Trophoblast cell (in vitro differentiated cells and primary cell): ENCODE measurements around the gene SLX1A.
"Not testable (repeated sequence)": the region's sequence is repeated elsewhere in the genome, so short reads cannot be mapped to it uniquely, and the experiment has no call there.

Experiments
- DNase-seq, 2 donors: peaks; one replicate each; pipeline ENCODE4 v3.0.0-alpha.2; 2016
- H2AFZ ChIP-seq: 2 replicates; pipeline ENCODE4 v1.6.1; 2013; ENCODE audit warnings: low read length, moderate library complexity, mild to moderate bottlenecking; ENCODE audit not compliant: insufficient read depth, poor library complexity
- H2AK5ac ChIP-seq: 2 replicates; pipeline ENCODE4 v1.6.1; 2013; ENCODE audit warnings: mild to moderate bottlenecking, low read length
- H2BK120ac ChIP-seq: 2 replicates; pipeline ENCODE4 v1.6.1; 2013; ENCODE audit warnings: low read length, mild to moderate bottlenecking, moderate library complexity; ENCODE audit not compliant: insufficient read depth, poor library complexity
- H2BK12ac ChIP-seq: 2 replicates; pipeline ENCODE4 v1.6.1; 2013; ENCODE audit warnings: mild to moderate bottlenecking, low read length, moderate library complexity
- H2BK5ac ChIP-seq: 2 replicates; pipeline ENCODE4 v1.6.1; 2013; ENCODE audit warnings: low read length, low read depth, moderate library complexity, mild to moderate bottlenecking; ENCODE audit not compliant: poor library complexity
- H3K14ac ChIP-seq: 2 replicates; pipeline ENCODE4 v1.6.1; 2013; ENCODE audit warnings: mild to moderate bottlenecking, low read length
- H3K18ac ChIP-seq: 2 replicates; pipeline ENCODE4 v1.6.1; 2013; ENCODE audit warnings: mild to moderate bottlenecking, low read length
- H3K23ac ChIP-seq: 2 replicates; pipeline ENCODE4 v1.6.1; 2013; ENCODE audit warnings: low read length
- H3K27ac ChIP-seq: 2 replicates; pipeline ENCODE4 v1.5.1; 2013; ENCODE audit warnings: low read depth, mild to moderate bottlenecking, inconsistent platforms, low read length, moderate library complexity
- H3K27me3 ChIP-seq: 2 replicates; pipeline ENCODE4 v1.6.1; 2013; ENCODE audit warnings: inconsistent platforms, mild to moderate bottlenecking, low read length, moderate library complexity; ENCODE audit not compliant: insufficient read depth
- H3K36me3 ChIP-seq, 2 experiments: 1 replicate in 1 of 2; 2 replicates in 1 of 2; pipeline ENCODE4 v1.6.1; 2013; ENCODE audit warnings: low read length in 2 of 2, mild to moderate bottlenecking in 2 of 2, moderate library complexity in 1 of 2; ENCODE audit not compliant: insufficient read depth in 2 of 2, control insufficient read depth in 1 of 2
- H3K4ac ChIP-seq: 2 replicates; pipeline ENCODE4 v1.6.1; 2013; ENCODE audit warnings: low read depth, mild to moderate bottlenecking, low read length, moderate library complexity
- H3K4me1 ChIP-seq, 2 experiments: 1 replicate in 1 of 2; 2 replicates in 1 of 2; pipeline ENCODE4 v1.6.1; 2013; ENCODE audit warnings: low read length in 2 of 2, mild to moderate bottlenecking in 2 of 2, moderate library complexity in 1 of 2; ENCODE audit not compliant: insufficient read depth in 2 of 2, control insufficient read depth in 1 of 2
- H3K4me2 ChIP-seq: 2 replicates; pipeline ENCODE4 v1.6.1; 2013; ENCODE audit warnings: inconsistent platforms, mild to moderate bottlenecking, low read length, moderate library complexity
- H3K4me3 ChIP-seq: 2 replicates; pipeline ENCODE4 v1.5.1; 2013; ENCODE audit warnings: mild to moderate bottlenecking, low read depth, low read length, inconsistent platforms
- H3K79me1 ChIP-seq: one replicate; pipeline ENCODE4 v1.6.1; 2013; ENCODE audit warnings: low read length
- H3K79me2 ChIP-seq: 2 replicates; pipeline ENCODE4 v1.6.1; 2013; ENCODE audit warnings: low read length, mild to moderate bottlenecking; ENCODE audit not compliant: control insufficient read depth, insufficient read depth, poor library complexity
- H3K9ac ChIP-seq: 2 replicates; pipeline ENCODE4 v1.6.1; 2013; ENCODE audit warnings: mild to moderate bottlenecking, low read length
- H3K9me3 ChIP-seq: 2 replicates; pipeline ENCODE4 v1.6.1; 2013; ENCODE audit warnings: low read depth, mild to moderate bottlenecking, control low read depth, inconsistent platforms, low read length; ENCODE audit not compliant: insufficient read depth
- H4K12ac ChIP-seq: 2 replicates; pipeline ENCODE4 v1.6.1; 2013; ENCODE audit warnings: low read depth, mild to moderate bottlenecking, low read length, moderate library complexity
- H4K8ac ChIP-seq: 2 replicates; pipeline ENCODE4 v1.6.1; 2013; ENCODE audit warnings: low read depth, mild to moderate bottlenecking, low read length, moderate library complexity
- H4K91ac ChIP-seq: one replicate; pipeline ENCODE4 v1.6.1; 2013; ENCODE audit warnings: low read depth, mild to moderate bottlenecking, low read length, moderate library complexity
- WGBS: extraction: QIAGEN DNeasy Blood & Tissue Kit; methylation state at CpG from one replicate; pipeline ENCODE4 v1.1.7; 2013; ENCODE audit warnings: missing lambda C conversion rate; ENCODE audit not compliant: insufficient read length, insufficient coverage; ENCODE audit errors: extremely low coverage; 5-methylcytosine and 5-hydroxymethylcytosine counted together

The SLX1A gene

GRCh38 chr16:30206252-30206651, 12.6 kb downstream of the SLX1A start:
- H4K8ac ChIP-seq, H3K4me1 ChIP-seq, H3K79me1 ChIP-seq, H3K27ac ChIP-seq, H3K23ac ChIP-seq, H3K36me3 ChIP-seq, DNase-seq, H2BK120ac ChIP-seq, H2BK5ac ChIP-seq, H3K14ac ChIP-seq, H2AK5ac ChIP-seq, H3K9me3 ChIP-seq, H3K9ac ChIP-seq, H3K4me3 ChIP-seq, H3K18ac ChIP-seq, H2BK12ac ChIP-seq, H3K4me2 ChIP-seq, H3K27me3 ChIP-seq, H4K12ac ChIP-seq, H4K91ac ChIP-seq, H2AFZ ChIP-seq, H3K79me2 ChIP-seq, H3K4ac ChIP-seq: not testable (repeated sequence)
- WGBS = no CpG with 5 or more reads among the region's 33 CpGs

DNA sequence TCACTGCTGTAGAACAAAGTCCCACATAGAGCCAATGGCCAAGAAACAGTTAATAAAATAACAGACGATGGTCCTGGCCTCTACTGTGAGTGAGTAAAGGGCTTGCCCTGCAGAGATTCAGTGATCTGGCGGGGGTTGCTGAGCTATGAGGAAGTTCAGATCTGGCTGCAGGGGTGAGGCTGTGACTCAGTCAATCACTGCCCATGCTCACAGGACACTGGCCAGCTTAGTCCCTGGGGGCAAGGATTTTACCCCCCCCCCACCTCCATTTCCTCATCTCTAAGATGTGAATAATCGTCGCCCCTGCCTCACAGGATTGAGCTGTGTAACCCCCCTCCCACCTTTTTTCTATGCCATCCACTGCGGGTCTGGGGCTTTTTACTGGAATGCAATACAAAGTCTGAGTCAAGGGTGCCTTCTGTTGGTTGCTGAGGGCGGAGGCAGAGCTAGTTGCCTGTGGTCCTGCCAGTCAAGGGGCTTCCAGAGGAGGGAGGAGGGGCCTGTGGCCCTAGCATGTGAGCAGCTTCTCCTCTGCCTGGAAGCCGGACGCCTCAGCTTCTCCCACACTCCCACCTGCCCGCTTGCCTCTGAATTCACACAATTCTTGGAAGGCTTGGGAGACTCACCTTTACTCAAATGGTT, 13.5 kb downstream of the SLX1A start:
- H3K9ac ChIP-seq, H3K27ac ChIP-seq, H2AFZ ChIP-seq, H2BK5ac ChIP-seq, H3K23ac ChIP-seq, H3K27me3 ChIP-seq, H3K4ac ChIP-seq, H3K4me1 ChIP-seq, DNase-seq, H2AK5ac ChIP-seq, H3K79me1 ChIP-seq, H4K91ac ChIP-seq, H3K4me3 ChIP-seq, H3K4me2 ChIP-seq, H3K9me3 ChIP-seq, H3K18ac ChIP-seq, H3K36me3 ChIP-seq, H3K79me2 ChIP-seq, H3K14ac ChIP-seq, H2BK120ac ChIP-seq, H4K12ac ChIP-seq, H2BK12ac ChIP-seq, H4K8ac ChIP-seq: not testable (repeated sequence)
- WGBS = no CpG with 5 or more reads among the region's 9 CpGs

DNA sequence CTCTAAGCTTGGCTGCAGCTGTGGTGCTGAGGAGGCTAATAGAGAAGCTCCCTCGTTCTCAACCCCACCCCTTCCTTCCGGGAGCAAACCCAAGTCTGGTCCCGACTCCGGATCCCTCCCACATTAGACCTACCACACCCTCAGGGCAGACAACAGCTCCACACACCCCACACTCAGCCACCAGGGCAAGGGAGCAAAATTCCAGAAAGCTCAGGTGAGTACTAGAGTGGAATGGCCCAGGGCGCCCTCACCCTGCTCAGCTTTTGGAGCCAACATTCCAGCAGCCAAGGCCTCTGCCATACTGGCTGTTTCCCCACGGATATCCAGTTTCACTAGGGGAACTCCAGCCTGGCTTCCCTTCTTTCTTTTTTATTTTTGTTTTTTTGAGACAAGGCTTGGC, 15.4 kb downstream of the SLX1A start:
- H3K27me3 ChIP-seq, H3K9ac ChIP-seq, H3K4ac ChIP-seq, H2BK12ac ChIP-seq, H3K23ac ChIP-seq, H4K12ac ChIP-seq, H4K91ac ChIP-seq, H3K27ac ChIP-seq, DNase-seq, H2AFZ ChIP-seq, H3K4me3 ChIP-seq, H3K18ac ChIP-seq, H3K9me3 ChIP-seq, H4K8ac ChIP-seq, H3K36me3 ChIP-seq, H3K14ac ChIP-seq, H2BK5ac ChIP-seq, H3K79me2 ChIP-seq, H3K79me1 ChIP-seq, H2AK5ac ChIP-seq, H2BK120ac ChIP-seq, H3K4me1 ChIP-seq, H3K4me2 ChIP-seq: not testable (repeated sequence)
- WGBS = no CpG with 5 or more reads among the region's 6 CpGs

DNA sequence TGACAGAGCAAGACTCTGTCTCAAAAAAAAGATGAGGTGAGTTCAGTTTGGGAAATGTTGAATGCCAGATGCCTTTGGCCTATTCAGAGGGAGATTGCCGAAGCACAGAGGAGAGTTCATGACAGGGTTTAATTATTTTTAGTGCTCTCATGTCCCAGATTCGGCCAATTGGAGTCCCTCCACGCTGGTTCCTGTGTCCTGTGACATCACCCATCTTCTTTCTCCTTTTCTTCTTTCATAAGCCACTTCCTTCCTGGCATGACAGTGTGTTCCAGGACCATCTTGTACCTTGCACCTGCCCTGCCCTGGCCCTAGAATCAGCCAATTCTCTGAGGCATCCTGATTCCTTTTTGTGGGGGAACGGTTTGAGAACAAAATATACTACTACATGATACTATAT, 17.7 kb downstream of the SLX1A start:
- H3K4me1 ChIP-seq, H3K4ac ChIP-seq, H3K4me2 ChIP-seq, H4K91ac ChIP-seq, H3K4me3 ChIP-seq, H4K12ac ChIP-seq, H3K9ac ChIP-seq, H3K23ac ChIP-seq, H3K14ac ChIP-seq, H2AK5ac ChIP-seq, H3K27me3 ChIP-seq, H3K79me2 ChIP-seq, DNase-seq, H4K8ac ChIP-seq, H2AFZ ChIP-seq, H3K27ac ChIP-seq, H3K18ac ChIP-seq, H3K9me3 ChIP-seq, H3K79me1 ChIP-seq, H2BK5ac ChIP-seq, H2BK12ac ChIP-seq, H3K36me3 ChIP-seq, H2BK120ac ChIP-seq: not testable (repeated sequence)
- WGBS = no CpG with 5 or more reads among the region's 4 CpGs
